HL-60/S4 treated with retinoic acid at 250 ng/mL for 4 days and 3 days (cell line): ENCODE results near the gene LHX8.

Experiments
- in situ Hi-C: fragments of 300-500 bp; cut with MboI; formaldehyde crosslinking; loops from 2 replicates; pipeline ENCODE4 v1.7.0; 2022; ENCODE audit warnings: low sequenced_read_pairs

Gene LHX8

GRCh38 chr1:75202751-75203150, 68.6 kb downstream of the LHX8 start:
- in situ Hi-C loops, result no loop called here

- in situ Hi-C loops, result no loop called here
These were observed 69.5 kb downstream of the LHX8 start for GRCh38 chr1:75203415-75204277.

- in situ Hi-C loops, result no loop called here
These were observed 74.7 kb downstream of the LHX8 start for GRCh38 chr1:75208862-75209261.
